ENCODE data around the gene KCNJ12.

KCNJ12 gene

GRCh38 chr17:21360048-21360447 is 16.1 kb upstream of the KCNJ12 start:
- ChIA-PET POLR2A (no interaction called here), CTCF (no interaction called here)
- TF ChIP-seq ZNF548 (tag by site-specific recombination; IDR thresholded peaks at IDR 0.05) (no peak), ZNF623 (tag by site-specific recombination; IDR thresholded peaks at IDR 0.05) (0 out of 2 replicates have a peak, but pooled peaks have one; percentile 14), ZIC2 (tag by site-specific recombination; IDR thresholded peaks at IDR 0.05) (peak; percentile 92), ZNF292 (tag by site-specific recombination; IDR thresholded peaks at IDR 0.05; ENCODE audit: borderline replicate concordance, low read depth) (no peak)
- Histone ChIP-seq H3K9me3 (ENCODE audit: control insufficient read depth, insufficient read depth, low read depth, low read length) (no peaks in the 10 kb centered on the region), H3K4me1 (ENCODE audit: control insufficient read depth, insufficient read depth, low read length) (peaks cover 4% of the 10 kb centered on the region; the same call in 1 of the 2 replicates), H3K4me3 (ENCODE audit: low read depth, low read length) (no peak overlapping the region), H3K36me3 (ENCODE audit: control insufficient read depth in 2 of 2, insufficient read depth in 1 of 2, low read length in 2 of 2) (no peaks in the 10 kb centered on the region), H3K27ac (ENCODE audit: extremely low read depth, low read depth, low read length) (no peak overlapping the region)

DNA sequence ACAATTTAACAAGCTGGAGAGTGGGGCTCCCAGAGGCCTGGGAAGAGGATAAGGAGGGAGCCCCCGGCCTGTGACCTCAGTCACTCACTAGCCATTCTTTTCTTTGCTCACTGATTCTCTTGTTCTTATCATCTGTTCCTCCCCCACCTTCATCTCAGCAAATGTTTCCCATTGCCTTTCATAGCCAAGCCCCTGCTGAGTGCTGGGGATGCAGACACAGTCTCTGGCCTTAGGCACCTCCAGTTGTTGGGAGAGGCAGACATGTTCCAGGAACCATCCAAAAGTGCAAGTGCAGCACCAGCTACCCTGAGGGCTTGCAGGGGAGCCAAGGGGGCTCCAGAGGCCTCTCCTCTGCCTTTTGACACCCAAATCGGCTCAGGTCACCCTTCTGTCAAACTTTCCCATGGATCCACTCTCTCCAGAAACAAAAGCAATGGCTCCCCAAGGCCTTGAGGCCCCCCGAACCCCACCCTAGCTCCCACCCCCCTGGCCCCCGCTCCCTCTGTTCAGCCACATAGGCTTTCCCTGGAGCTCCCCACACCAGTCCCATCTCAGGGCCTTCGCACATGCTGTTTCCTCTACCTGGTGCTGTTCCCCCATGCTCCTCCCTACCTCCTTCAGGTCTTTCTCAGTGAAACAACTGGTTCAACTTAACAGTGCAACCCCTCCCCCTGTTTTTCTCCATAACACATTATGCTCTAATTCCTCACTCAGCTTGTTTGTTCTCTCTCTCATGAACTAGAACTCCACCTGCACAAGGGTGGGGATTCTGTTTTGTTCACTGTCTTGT is 14.9 kb upstream of the KCNJ12 start:
- TF ChIP-seq ZBTB7A (tag by site-specific recombination; IDR thresholded peaks at IDR 0.05; ENCODE audit: low read depth) (no peak), ZNF529 (tag by site-specific recombination; IDR thresholded peaks at IDR 0.05; ENCODE audit: insufficient replicate concordance) (no peak), ZNF341 (tag by site-specific recombination; IDR thresholded peaks at IDR 0.05; ENCODE audit: low read depth) (peak; percentile 59), ZIC2 (tag by site-specific recombination; IDR thresholded peaks at IDR 0.05) (peak; percentile 62; the same call in 1 of the 2 replicates)
- H3K4me1 ChIP-seq (ENCODE audit: control insufficient read depth, insufficient read depth, low read length), result peaks cover 4% of the 10 kb centered on the region; the same call in 1 of the 2 replicates
- CTCF ChIA-PET, result interaction anchor here (0.7 kb wide), 1 partner anchor 585 kb away, joined by 3 read pairs; no protein-coding TSS in a partner anchor
- H3K36me3 ChIP-seq (ENCODE audit: control insufficient read depth in 2 of 2, insufficient read depth in 1 of 2, low read length in 2 of 2), result no peaks in the 10 kb centered on the region
- H3K27ac ChIP-seq (ENCODE audit: extremely low read depth, low read depth, low read length), result no peak overlapping the region
- no peaks in the 10 kb centered on the region for H3K9me3 ChIP-seq (ENCODE audit: control insufficient read depth, insufficient read depth, low read depth, low read length)
- POLR2A ChIA-PET, result no interaction called here
- H3K4me3 ChIP-seq (ENCODE audit: low read depth, low read length), result no peak overlapping the region

DNA sequence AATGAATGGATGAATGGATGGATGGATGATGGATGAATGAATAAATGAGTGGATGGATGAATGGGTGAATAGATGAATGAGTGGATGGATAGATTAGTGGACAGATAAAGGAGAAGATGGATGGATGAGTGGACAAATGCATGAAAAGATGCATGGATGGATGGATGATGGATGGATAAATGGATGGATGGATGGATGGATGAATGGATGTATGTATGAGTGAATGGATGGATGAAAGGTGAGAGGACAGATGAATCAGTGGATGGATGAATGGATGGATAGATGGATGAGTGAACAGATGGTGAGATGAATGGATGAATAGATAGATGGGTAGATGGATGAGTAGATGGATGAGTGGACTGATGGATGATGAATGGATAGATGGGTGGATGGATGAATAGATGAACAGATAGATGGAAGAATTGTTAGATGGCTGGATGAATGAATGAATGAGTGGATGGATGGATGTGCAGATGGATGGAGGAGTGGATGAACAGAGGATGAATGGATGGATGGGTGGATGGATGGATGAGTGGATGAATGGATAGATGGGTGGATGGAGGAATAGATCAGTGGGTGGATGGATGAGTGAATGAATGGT is 13.7 kb upstream of the KCNJ12 start:
- TF ChIP-seq ZNF202 (tag by site-specific recombination; IDR thresholded peaks at IDR 0.05; ENCODE audit: borderline replicate concordance) (no peak), ZNF366 (tag by site-specific recombination; conservative IDR thresholded peaks at IDR 0.05) (peak; percentile 99), ZNF311 (tag by site-specific recombination; IDR thresholded peaks at IDR 0.05; ENCODE audit: borderline replicate concordance) (peak; percentile 12; the same call in 1 of the 2 replicates), ZNF571 (tag by site-specific recombination; IDR thresholded peaks at IDR 0.05) (0 out of 2 replicates have a peak, but pooled peaks have one; percentile 29), SALL2 (tag by site-specific recombination; IDR thresholded peaks at IDR 0.05; ENCODE audit: borderline replicate concordance) (0 out of 2 replicates have a peak, but pooled peaks have one; percentile 9), TSHZ1 (tag by site-specific recombination; IDR thresholded peaks at IDR 0.05; ENCODE audit: borderline replicate concordance) (no peak), ZBTB17 (tag by site-specific recombination; IDR thresholded peaks at IDR 0.05) (peak; percentile 98), ZNF280C (tag by site-specific recombination; IDR thresholded peaks at IDR 0.05) (0 out of 2 replicates have a peak, but pooled peaks have one; percentile 9)
- Histone ChIP-seq H3K27ac (ENCODE audit: extremely low read depth, low read depth, low read length) (no peak overlapping the region), H3K4me3 (ENCODE audit: low read depth, low read length) (no peak overlapping the region), H3K9me3 (ENCODE audit: control insufficient read depth, insufficient read depth, low read depth, low read length) (no peaks in the 10 kb centered on the region), H3K4me1 (ENCODE audit: control insufficient read depth, insufficient read depth, low read length) (peaks cover 4% of the 10 kb centered on the region; the same call in 1 of the 2 replicates), H3K36me3 (ENCODE audit: control insufficient read depth in 2 of 2, insufficient read depth in 1 of 2, low read length in 2 of 2) (no peaks in the 10 kb centered on the region)
- POLR2A ChIA-PET, result no interaction called here
- CTCF ChIA-PET, result no interaction called here
